GM12878 (cell line): ENCODE measurements around the gene PTGDR2.

Source experiments
- BHLHE40 ChIP-seq, 2 experiments: fragments of 450-650 bp in 1 of 2; IDR thresholded peaks; 2 replicates each; pipeline ENCODE4 v1.6.1; 2011 to 2017; ENCODE audit warnings: low read depth in 2 of 2, borderline replicate concordance in 1 of 2, improper control_type of control experiment in 1 of 2, low read length in 1 of 2, mild to moderate bottlenecking in 1 of 2
- CREB1 ChIP-seq: IDR thresholded peaks from 2 replicates; pipeline ENCODE4 v1.6.1; 2012; ENCODE audit warnings: low read depth, mild to moderate bottlenecking, inconsistent platforms
- EZH2 ChIP-seq: IDR thresholded peaks from 2 replicates; pipeline ENCODE4 v1.6.1; 2012; ENCODE audit warnings: low read depth, mild to moderate bottlenecking, control low read depth, inconsistent platforms, low read length, borderline replicate concordance; ENCODE audit not compliant: control insufficient read depth
- GABPA ChIP-seq: IDR thresholded peaks from 2 replicates; pipeline ENCODE4 v1.6.1; 2014; ENCODE audit warnings: antibody characterized with exemption, low read depth, mild to moderate bottlenecking, inconsistent platforms
- HDAC2 ChIP-seq: fragments of 200-600 bp; sonication (generic); IDR thresholded peaks from 2 replicates; pipeline ENCODE4 v1.6.1; 2017
- POLR2AphosphoS5 ChIP-seq: IDR thresholded peaks from 2 replicates; pipeline ENCODE4 v1.6.1; 2011; ENCODE audit warnings: mild to moderate bottlenecking, low read length, inconsistent platforms
- RBBP5 ChIP-seq: fragments of 200-600 bp; sonication (generic); conservative IDR thresholded peaks from 2 replicates; pipeline ENCODE4 v1.6.1; 2016
- TBL1XR1 ChIP-seq: IDR thresholded peaks from 2 replicates; pipeline ENCODE4 v1.6.1; 2012; ENCODE audit warnings: low read depth, low read length, improper control_type of control experiment
- TF ChIP-seq, protein P1 (sequence below), 3 experiments: IDR thresholded peaks in 2 of 3; conservative IDR thresholded peaks in 1 of 3; 2 replicates each; pipeline ENCODE4 v1.5.1; 2011; ENCODE audit warnings: low read depth in 3 of 3, low read length in 3 of 3, mild to moderate bottlenecking in 3 of 3, control low read depth in 2 of 3, moderate library complexity in 2 of 3, inconsistent platforms in 1 of 3, mixed read lengths in 1 of 3; ENCODE audit not compliant: control insufficient read depth in 2 of 3, insufficient read depth in 1 of 3; ENCODE audit errors: extremely low read depth in 1 of 3
- TF ChIP-seq, protein P2 (sequence below): fragments of 450-650 bp; formaldehyde crosslinking; IDR thresholded peaks from 2 replicates; pipeline ENCODE4 v1.5.0; 2022; ENCODE audit warnings: mild to moderate bottlenecking, missing genetic modification characterization
- TF ChIP-seq, protein P3 (sequence below): fragments of 450-650 bp; IDR thresholded peaks from 2 replicates; pipeline ENCODE4 v1.6.1; 2016; ENCODE audit warnings: mild to moderate bottlenecking
- TF ChIP-seq, protein P4 (sequence below): IDR thresholded peaks from 2 replicates; pipeline ENCODE4 v1.6.1; 2011; ENCODE audit warnings: low read depth, low read length, improper control_type of control experiment, borderline replicate concordance

DNA sequence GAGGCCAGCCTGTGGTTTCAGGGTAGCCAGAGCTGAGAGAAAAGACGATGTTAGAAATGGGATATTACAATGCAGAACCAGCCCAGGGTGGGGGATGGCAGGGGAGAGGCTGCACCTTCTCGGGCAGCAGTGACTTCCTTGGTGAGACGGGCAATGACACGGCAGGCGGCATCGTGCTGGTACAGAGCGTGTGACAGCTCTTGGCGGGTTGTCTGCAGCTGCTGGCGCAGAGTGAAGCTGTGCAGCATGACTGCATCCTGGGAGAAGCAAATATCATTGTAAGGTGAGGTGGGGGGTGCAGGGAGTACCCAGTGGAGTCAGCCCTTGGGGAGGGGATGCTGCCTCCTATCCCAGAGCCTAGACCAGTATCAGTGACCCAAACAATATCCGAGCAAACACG lies 46.9 kb upstream of the PTGDR2 start:
- TF ChIP-seq, protein P1, sequence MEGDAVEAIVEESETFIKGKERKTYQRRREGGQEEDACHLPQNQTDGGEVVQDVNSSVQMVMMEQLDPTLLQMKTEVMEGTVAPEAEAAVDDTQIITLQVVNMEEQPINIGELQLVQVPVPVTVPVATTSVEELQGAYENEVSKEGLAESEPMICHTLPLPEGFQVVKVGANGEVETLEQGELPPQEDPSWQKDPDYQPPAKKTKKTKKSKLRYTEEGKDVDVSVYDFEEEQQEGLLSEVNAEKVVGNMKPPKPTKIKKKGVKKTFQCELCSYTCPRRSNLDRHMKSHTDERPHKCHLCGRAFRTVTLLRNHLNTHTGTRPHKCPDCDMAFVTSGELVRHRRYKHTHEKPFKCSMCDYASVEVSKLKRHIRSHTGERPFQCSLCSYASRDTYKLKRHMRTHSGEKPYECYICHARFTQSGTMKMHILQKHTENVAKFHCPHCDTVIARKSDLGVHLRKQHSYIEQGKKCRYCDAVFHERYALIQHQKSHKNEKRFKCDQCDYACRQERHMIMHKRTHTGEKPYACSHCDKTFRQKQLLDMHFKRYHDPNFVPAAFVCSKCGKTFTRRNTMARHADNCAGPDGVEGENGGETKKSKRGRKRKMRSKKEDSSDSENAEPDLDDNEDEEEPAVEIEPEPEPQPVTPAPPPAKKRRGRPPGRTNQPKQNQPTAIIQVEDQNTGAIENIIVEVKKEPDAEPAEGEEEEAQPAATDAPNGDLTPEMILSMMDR (IDR thresholded peaks at IDR 0.05 in 2 of 3, conservative IDR thresholded peaks at IDR 0.05 in 1 of 3; ENCODE audit: control insufficient read depth in 2 of 3, extremely low read depth in 1 of 3, insufficient read depth in 1 of 3, low read depth in 3 of 3, low read length in 3 of 3) = no peak
- TF ChIP-seq POLR2AphosphoS5 = no peak
- no peak for TF ChIP-seq CREB1
- TF ChIP-seq, protein P2, sequence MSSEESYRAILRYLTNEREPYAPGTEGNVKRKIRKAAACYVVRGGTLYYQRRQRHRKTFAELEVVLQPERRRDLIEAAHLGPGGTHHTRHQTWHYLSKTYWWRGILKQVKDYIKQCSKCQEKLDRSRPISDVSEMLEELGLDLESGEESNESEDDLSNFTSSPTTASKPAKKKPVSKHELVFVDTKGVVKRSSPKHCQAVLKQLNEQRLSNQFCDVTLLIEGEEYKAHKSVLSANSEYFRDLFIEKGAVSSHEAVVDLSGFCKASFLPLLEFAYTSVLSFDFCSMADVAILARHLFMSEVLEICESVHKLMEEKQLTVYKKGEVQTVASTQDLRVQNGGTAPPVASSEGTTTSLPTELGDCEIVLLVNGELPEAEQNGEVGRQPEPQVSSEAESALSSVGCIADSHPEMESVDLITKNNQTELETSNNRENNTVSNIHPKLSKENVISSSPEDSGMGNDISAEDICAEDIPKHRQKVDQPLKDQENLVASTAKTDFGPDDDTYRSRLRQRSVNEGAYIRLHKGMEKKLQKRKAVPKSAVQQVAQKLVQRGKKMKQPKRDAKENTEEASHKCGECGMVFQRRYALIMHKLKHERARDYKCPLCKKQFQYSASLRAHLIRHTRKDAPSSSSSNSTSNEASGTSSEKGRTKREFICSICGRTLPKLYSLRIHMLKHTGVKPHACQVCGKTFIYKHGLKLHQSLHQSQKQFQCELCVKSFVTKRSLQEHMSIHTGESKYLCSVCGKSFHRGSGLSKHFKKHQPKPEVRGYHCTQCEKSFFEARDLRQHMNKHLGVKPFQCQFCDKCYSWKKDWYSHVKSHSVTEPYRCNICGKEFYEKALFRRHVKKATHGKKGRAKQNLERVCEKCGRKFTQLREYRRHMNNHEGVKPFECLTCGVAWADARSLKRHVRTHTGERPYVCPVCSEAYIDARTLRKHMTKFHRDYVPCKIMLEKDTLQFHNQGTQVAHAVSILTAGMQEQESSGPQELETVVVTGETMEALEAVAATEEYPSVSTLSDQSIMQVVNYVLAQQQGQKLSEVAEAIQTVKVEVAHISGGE (CRISPR knock-in tag) = no peak
- TF ChIP-seq, protein P3, sequence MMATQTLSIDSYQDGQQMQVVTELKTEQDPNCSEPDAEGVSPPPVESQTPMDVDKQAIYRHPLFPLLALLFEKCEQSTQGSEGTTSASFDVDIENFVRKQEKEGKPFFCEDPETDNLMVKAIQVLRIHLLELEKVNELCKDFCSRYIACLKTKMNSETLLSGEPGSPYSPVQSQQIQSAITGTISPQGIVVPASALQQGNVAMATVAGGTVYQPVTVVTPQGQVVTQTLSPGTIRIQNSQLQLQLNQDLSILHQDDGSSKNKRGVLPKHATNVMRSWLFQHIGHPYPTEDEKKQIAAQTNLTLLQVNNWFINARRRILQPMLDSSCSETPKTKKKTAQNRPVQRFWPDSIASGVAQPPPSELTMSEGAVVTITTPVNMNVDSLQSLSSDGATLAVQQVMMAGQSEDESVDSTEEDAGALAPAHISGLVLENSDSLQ = no peak
- TF ChIP-seq EZH2 = no peak
- no peak for TF ChIP-seq BHLHE40 (IDR thresholded peaks at IDR 0.05; ENCODE audit: borderline replicate concordance in 1 of 2, low read depth in 2 of 2, low read length in 1 of 2)
- TF ChIP-seq, protein P4, sequence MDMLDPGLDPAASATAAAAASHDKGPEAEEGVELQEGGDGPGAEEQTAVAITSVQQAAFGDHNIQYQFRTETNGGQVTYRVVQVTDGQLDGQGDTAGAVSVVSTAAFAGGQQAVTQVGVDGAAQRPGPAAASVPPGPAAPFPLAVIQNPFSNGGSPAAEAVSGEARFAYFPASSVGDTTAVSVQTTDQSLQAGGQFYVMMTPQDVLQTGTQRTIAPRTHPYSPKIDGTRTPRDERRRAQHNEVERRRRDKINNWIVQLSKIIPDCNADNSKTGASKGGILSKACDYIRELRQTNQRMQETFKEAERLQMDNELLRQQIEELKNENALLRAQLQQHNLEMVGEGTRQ = no peak
- TF ChIP-seq HDAC2 = no peak
- no peak for TF ChIP-seq RBBP5
- no peak for TF ChIP-seq TBL1XR1
- TF ChIP-seq GABPA = no peak
